ENCODE measurements around the gene DNAH3. TPM values are rescaled to one million over a fixed set of nuclear protein-coding genes. Genes with fewer than 3 reads are reported as not detected.

The DNAH3 gene
- total RNA-seq, 1 experiment from 2014 or later, result 0.57 TPM

DNA sequence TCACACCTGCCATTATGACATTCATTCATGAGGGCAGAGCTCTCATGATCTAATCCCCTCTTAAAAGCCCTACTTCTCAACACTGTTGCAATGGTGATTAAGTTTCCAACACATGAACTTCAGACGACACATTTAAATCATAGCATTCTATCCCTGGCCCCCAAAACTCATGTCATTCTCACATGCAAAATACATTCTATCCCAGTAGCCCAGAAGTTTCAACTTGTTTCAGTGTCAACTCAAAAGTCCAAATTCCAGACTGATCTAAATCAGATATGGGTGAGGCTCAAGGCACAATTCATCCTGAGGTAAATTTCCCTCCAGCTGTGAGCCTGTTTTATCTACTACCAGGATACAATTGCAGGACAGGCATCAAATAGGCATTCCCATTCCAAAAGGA lies 224.9 kb downstream of the DNAH3 start:
- DNase-seq (ENCODE audit: low spot score) (no peak), ATAC-seq (no peak)
- no peaks in the 10 kb centered on the region for H3K27me3 Mint-ChIP-seq (ENCODE audit: low read depth)
- no peaks in the 10 kb centered on the region for H3K4me1 Mint-ChIP-seq
- H3K36me3 Mint-ChIP-seq, result no peaks in the 10 kb centered on the region
- ChIA-PET POLR2A (no interaction called here), CTCF (no interaction called here)
- H3K4me3 Mint-ChIP-seq, result no peak overlapping the region
- TF ChIP-seq, protein P1, sequence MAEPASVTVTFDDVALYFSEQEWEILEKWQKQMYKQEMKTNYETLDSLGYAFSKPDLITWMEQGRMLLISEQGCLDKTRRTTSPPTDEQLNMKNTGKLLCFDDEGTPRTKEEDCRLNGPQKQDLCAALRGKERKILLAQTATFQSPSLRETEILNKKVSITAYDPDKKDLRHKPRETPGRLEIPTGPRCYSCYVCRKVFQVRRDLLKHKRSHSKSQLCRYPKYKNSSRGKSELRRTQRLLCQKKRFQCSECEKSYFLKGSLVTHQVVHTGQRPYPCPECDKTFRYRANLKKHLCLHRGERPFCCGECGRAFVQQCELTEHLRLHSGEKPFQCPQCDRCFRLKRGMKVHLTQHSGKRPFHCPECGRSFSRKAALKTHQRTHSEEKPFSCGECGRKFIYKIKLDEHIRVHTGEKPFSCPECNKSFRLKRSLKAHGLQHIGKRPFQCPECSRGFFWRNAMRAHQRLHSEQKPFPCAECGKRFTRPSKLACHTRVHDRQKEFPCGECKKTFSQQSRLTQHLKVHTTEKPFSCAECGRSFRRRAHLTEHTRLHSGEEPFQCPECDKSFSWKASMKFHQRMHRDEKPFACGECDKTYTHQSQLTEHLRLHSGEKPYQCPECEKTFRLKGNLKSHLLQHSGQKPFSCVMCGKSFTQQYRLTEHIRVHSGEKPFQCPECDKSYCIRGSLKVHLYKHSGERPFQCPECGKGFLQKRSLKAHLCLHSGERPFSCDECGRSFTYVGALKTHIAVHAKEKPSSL (CRISPR knock-in tag; conservative IDR thresholded peaks at IDR 0.05), result no peak
- TF ChIP-seq, protein P2, sequence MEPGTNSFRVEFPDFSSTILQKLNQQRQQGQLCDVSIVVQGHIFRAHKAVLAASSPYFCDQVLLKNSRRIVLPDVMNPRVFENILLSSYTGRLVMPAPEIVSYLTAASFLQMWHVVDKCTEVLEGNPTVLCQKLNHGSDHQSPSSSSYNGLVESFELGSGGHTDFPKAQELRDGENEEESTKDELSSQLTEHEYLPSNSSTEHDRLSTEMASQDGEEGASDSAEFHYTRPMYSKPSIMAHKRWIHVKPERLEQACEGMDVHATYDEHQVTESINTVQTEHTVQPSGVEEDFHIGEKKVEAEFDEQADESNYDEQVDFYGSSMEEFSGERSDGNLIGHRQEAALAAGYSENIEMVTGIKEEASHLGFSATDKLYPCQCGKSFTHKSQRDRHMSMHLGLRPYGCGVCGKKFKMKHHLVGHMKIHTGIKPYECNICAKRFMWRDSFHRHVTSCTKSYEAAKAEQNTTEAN (CRISPR knock-in tag; IDR thresholded peaks at IDR 0.05), result no peak
- TF ChIP-seq GABPB1 (CRISPR knock-in tag; IDR thresholded peaks at IDR 0.05) (no peak), JUN (CRISPR knock-in tag; IDR thresholded peaks at IDR 0.05) (no peak), SOX15 (CRISPR knock-in tag; IDR thresholded peaks at IDR 0.05) (no peak), RORB (CRISPR knock-in tag; IDR thresholded peaks at IDR 0.05) (no peak), NR3C1 (CRISPR knock-in tag; conservative IDR thresholded peaks at IDR 0.05; ENCODE audit: low read depth) (no peak), NFATC4 (CRISPR knock-in tag; IDR thresholded peaks at IDR 0.05) (no peak)
- TF ChIP-seq, protein P3, sequence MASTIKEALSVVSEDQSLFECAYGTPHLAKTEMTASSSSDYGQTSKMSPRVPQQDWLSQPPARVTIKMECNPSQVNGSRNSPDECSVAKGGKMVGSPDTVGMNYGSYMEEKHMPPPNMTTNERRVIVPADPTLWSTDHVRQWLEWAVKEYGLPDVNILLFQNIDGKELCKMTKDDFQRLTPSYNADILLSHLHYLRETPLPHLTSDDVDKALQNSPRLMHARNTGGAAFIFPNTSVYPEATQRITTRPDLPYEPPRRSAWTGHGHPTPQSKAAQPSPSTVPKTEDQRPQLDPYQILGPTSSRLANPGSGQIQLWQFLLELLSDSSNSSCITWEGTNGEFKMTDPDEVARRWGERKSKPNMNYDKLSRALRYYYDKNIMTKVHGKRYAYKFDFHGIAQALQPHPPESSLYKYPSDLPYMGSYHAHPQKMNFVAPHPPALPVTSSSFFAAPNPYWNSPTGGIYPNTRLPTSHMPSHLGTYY (CRISPR knock-in tag; IDR thresholded peaks at IDR 0.05), result no peak
- TF ChIP-seq, protein P4, sequence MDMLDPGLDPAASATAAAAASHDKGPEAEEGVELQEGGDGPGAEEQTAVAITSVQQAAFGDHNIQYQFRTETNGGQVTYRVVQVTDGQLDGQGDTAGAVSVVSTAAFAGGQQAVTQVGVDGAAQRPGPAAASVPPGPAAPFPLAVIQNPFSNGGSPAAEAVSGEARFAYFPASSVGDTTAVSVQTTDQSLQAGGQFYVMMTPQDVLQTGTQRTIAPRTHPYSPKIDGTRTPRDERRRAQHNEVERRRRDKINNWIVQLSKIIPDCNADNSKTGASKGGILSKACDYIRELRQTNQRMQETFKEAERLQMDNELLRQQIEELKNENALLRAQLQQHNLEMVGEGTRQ (CRISPR knock-in tag; IDR thresholded peaks at IDR 0.05), result no peak
- TF ChIP-seq, protein P5, sequence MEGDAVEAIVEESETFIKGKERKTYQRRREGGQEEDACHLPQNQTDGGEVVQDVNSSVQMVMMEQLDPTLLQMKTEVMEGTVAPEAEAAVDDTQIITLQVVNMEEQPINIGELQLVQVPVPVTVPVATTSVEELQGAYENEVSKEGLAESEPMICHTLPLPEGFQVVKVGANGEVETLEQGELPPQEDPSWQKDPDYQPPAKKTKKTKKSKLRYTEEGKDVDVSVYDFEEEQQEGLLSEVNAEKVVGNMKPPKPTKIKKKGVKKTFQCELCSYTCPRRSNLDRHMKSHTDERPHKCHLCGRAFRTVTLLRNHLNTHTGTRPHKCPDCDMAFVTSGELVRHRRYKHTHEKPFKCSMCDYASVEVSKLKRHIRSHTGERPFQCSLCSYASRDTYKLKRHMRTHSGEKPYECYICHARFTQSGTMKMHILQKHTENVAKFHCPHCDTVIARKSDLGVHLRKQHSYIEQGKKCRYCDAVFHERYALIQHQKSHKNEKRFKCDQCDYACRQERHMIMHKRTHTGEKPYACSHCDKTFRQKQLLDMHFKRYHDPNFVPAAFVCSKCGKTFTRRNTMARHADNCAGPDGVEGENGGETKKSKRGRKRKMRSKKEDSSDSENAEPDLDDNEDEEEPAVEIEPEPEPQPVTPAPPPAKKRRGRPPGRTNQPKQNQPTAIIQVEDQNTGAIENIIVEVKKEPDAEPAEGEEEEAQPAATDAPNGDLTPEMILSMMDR (IDR thresholded peaks at IDR 0.05), result no peak
- TF ChIP-seq, protein P6, sequence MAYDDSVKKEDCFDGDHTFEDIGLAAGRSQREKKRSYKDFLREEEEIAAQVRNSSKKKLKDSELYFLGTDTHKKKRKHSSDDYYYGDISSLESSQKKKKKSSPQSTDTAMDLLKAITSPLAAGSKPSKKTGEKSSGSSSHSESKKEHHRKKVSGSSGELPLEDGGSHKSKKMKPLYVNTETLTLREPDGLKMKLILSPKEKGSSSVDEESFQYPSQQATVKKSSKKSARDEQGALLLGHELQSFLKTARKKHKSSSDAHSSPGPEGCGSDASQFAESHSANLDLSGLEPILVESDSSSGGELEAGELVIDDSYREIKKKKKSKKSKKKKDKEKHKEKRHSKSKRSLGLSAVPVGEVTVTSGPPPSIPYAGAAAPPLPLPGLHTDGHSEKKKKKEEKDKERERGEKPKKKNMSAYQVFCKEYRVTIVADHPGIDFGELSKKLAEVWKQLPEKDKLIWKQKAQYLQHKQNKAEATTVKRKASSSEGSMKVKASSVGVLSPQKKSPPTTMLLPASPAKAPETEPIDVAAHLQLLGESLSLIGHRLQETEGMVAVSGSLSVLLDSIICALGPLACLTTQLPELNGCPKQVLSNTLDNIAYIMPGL (CRISPR knock-in tag; IDR thresholded peaks at IDR 0.05), result no peak
- TF ChIP-seq, protein P7, sequence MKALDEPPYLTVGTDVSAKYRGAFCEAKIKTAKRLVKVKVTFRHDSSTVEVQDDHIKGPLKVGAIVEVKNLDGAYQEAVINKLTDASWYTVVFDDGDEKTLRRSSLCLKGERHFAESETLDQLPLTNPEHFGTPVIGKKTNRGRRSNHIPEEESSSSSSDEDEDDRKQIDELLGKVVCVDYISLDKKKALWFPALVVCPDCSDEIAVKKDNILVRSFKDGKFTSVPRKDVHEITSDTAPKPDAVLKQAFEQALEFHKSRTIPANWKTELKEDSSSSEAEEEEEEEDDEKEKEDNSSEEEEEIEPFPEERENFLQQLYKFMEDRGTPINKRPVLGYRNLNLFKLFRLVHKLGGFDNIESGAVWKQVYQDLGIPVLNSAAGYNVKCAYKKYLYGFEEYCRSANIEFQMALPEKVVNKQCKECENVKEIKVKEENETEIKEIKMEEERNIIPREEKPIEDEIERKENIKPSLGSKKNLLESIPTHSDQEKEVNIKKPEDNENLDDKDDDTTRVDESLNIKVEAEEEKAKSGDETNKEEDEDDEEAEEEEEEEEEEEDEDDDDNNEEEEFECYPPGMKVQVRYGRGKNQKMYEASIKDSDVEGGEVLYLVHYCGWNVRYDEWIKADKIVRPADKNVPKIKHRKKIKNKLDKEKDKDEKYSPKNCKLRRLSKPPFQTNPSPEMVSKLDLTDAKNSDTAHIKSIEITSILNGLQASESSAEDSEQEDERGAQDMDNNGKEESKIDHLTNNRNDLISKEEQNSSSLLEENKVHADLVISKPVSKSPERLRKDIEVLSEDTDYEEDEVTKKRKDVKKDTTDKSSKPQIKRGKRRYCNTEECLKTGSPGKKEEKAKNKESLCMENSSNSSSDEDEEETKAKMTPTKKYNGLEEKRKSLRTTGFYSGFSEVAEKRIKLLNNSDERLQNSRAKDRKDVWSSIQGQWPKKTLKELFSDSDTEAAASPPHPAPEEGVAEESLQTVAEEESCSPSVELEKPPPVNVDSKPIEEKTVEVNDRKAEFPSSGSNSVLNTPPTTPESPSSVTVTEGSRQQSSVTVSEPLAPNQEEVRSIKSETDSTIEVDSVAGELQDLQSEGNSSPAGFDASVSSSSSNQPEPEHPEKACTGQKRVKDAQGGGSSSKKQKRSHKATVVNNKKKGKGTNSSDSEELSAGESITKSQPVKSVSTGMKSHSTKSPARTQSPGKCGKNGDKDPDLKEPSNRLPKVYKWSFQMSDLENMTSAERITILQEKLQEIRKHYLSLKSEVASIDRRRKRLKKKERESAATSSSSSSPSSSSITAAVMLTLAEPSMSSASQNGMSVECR (CRISPR knock-in tag; IDR thresholded peaks at IDR 0.05; ENCODE audit: borderline replicate concordance), result no peak
- TF ChIP-seq, protein P8, sequence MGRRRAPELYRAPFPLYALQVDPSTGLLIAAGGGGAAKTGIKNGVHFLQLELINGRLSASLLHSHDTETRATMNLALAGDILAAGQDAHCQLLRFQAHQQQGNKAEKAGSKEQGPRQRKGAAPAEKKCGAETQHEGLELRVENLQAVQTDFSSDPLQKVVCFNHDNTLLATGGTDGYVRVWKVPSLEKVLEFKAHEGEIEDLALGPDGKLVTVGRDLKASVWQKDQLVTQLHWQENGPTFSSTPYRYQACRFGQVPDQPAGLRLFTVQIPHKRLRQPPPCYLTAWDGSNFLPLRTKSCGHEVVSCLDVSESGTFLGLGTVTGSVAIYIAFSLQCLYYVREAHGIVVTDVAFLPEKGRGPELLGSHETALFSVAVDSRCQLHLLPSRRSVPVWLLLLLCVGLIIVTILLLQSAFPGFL (CRISPR knock-in tag; IDR thresholded peaks at IDR 0.05; ENCODE audit: borderline replicate concordance), result no peak
- TF ChIP-seq, protein P9, sequence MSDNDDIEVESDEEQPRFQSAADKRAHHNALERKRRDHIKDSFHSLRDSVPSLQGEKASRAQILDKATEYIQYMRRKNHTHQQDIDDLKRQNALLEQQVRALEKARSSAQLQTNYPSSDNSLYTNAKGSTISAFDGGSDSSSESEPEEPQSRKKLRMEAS (CRISPR knock-in tag; IDR thresholded peaks at IDR 0.05), result no peak
- TF ChIP-seq, protein P10, sequence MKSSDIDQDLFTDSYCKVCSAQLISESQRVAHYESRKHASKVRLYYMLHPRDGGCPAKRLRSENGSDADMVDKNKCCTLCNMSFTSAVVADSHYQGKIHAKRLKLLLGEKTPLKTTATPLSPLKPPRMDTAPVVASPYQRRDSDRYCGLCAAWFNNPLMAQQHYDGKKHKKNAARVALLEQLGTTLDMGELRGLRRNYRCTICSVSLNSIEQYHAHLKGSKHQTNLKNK (CRISPR knock-in tag; IDR thresholded peaks at IDR 0.05), result no peak
- TF ChIP-seq, protein P11, sequence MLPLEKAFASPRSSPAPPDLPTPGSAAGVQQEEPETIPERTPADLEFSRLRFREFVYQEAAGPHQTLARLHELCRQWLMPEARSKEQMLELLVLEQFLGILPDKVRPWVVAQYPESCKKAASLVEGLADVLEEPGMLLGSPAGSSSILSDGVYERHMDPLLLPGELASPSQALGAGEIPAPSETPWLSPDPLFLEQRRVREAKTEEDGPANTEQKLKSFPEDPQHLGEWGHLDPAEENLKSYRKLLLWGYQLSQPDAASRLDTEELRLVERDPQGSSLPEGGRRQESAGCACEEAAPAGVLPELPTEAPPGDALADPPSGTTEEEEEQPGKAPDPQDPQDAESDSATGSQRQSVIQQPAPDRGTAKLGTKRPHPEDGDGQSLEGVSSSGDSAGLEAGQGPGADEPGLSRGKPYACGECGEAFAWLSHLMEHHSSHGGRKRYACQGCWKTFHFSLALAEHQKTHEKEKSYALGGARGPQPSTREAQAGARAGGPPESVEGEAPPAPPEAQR (CRISPR knock-in tag; IDR thresholded peaks at IDR 0.05), result no peak
- no peaks in the 10 kb centered on the region for H3K9me3 Mint-ChIP-seq
- H3K27ac Mint-ChIP-seq, result no peak overlapping the region; the same call in 1 of the 2 replicates
